PFSK-1 (cell line): Measurements from ENCODE around the gene CARD19.

Experiments
- POLR2AphosphoS5 ChIP-seq: IDR thresholded peaks from 2 replicates; pipeline ENCODE4 v1.6.1; 2012; ENCODE audit warnings: low read depth, mild to moderate bottlenecking, control low read depth, low read length, moderate library complexity
- REST ChIP-seq, 2 experiments: IDR thresholded peaks; 2 replicates each; pipeline versions ENCODE4 v1.6.1 to v1.8.0; 2011 to 2012; ENCODE audit warnings: low read depth in 2 of 2, low read length in 2 of 2, control low read depth in 1 of 2, inconsistent platforms in 1 of 2, mild to moderate bottlenecking in 1 of 2, moderate library complexity in 1 of 2; ENCODE audit not compliant: insufficient read depth in 1 of 2

DNA sequence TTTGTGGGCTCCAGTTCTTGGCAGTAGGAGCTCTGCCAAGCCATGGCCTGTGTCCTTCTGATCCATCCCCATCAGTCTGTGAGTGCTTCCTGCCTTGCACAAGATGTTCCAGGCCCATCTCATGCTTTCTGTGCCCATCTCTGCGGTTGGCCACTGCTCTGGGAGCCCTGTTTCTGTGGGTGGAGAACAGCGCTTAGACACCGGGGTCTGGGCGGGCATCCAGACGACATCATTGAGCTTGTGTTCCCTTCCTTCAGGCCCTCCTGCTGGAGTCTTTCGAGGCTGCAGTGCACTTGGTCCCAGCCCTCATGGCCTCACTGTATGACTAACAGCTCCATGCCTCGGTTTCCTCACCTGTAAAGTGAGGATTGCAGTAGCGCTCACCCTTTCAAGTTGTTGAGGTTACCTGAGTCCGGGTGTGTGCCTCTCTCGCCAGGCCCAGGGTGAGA lies 14.9 kb upstream of the CARD19 start:
- TF ChIP-seq POLR2AphosphoS5 (no peak), REST (IDR thresholded peaks at IDR 0.05; ENCODE audit: insufficient read depth in 1 of 2, low read depth in 2 of 2, low read length in 2 of 2) (no peak)
